Right renal cortex interstitium (tissue), 3 donors: ENCODE results near the gene MST1. TPM values are rescaled to one million over a fixed set of nuclear protein-coding genes. Genes with fewer than 3 reads are reported as not detected.

ENCODE experiments used
- DNase-seq, 3 donors: peaks; one replicate each; pipeline ENCODE4 v3.0.0-alpha.2; 2013; ENCODE audit warnings: low read depth in 3 of 3, low spot score in 2 of 3
- polyA plus RNA-seq, 3 donors: library from polyadenylated mRNA; unstranded; fragments of 120-200 nt; gene quantifications; one replicate each; pipeline ENCODE4 v1.2.1, GENCODE V29; 2013; ENCODE audit not compliant: insufficient read length in 3 of 3

Gene MST1
- polyA plus RNA-seq, 3 donors: 93.8 to 176 (median 110) TPM

GRCh38 chr3:49661281-49661680 is 28.0 kb downstream of the MST1 start:
- no peak for DNase-seq

- DNase-seq: no peak
Measured at GRCh38 chr3:49659756-49660155, 29.5 kb downstream of the MST1 start.

GRCh38 chr3:49658711-49659110 is 30.6 kb downstream of the MST1 start:
- no peak for DNase-seq

- DNase-seq: no peak
Measured at GRCh38 chr3:49657208-49657915, 31.9 kb downstream of the MST1 start.

GRCh38 chr3:49656541-49657112 is 32.6 kb downstream of the MST1 start:
- DNase-seq: no peak

- no peak for DNase-seq
Measured at GRCh38 chr3:49655731-49656285, 33.5 kb downstream of the MST1 start.

- no peak for DNase-seq
Measured at GRCh38 chr3:49654955-49655556, 34.2 kb downstream of the MST1 start.

GRCh38 chr3:49654176-49654825 is 35.0 kb downstream of the MST1 start:
- no peak for DNase-seq

- DNase-seq: no peak
Measured at GRCh38 chr3:49653621-49654020, 35.7 kb downstream of the MST1 start.

GRCh38 chr3:49652903-49653415 is 36.3 kb downstream of the MST1 start:
- no peak for DNase-seq

- DNase-seq: no peak
Measured at GRCh38 chr3:49652218-49652902, 36.9 kb downstream of the MST1 start.

- no peak for DNase-seq
Measured at GRCh38 chr3:49650637-49651036, 38.6 kb downstream of the MST1 start.

GRCh38 chr3:49650177-49650576 is 39.1 kb downstream of the MST1 start:
- no peak for DNase-seq

GRCh38 chr3:49649576-49649975 is 39.7 kb downstream of the MST1 start:
- no peak for DNase-seq

GRCh38 chr3:49648354-49649019 is 40.8 kb downstream of the MST1 start:
- no peak for DNase-seq

- DNase-seq: no peak
Measured at GRCh38 chr3:49647741-49648140, 41.5 kb downstream of the MST1 start.

GRCh38 chr3:49646236-49646635 is 43.0 kb downstream of the MST1 start:
- no peak for DNase-seq

GRCh38 chr3:49644684-49645083 is 44.6 kb downstream of the MST1 start:
- no peak for DNase-seq

- no peak for DNase-seq
Measured at GRCh38 chr3:49642708-49643145, 46.5 kb downstream of the MST1 start.
